OCI-LY1 (cell line): ENCODE data around the gene COPRS.

ENCODE experiments used
- CTCF ChIP-seq: fragments of 200-600 bp; sonication (generic), shearing (Covaris generic); IDR thresholded peaks from 2 replicates; pipeline ENCODE4 v1.5.1; 2017; ENCODE audit warnings: mild to moderate bottlenecking, antibody characterized with exemption, low read length, moderate library complexity, mixed read lengths
- EZH2 ChIP-seq: fragments of 200-600 bp; sonication (generic), shearing (Covaris generic); IDR thresholded peaks from 2 replicates; pipeline ENCODE4 v1.8.0; 2017; ENCODE audit warnings: borderline replicate concordance, mixed run types, mild to moderate bottlenecking, antibody characterized with exemption, low read length, moderate library complexity, mixed read lengths

DNA sequence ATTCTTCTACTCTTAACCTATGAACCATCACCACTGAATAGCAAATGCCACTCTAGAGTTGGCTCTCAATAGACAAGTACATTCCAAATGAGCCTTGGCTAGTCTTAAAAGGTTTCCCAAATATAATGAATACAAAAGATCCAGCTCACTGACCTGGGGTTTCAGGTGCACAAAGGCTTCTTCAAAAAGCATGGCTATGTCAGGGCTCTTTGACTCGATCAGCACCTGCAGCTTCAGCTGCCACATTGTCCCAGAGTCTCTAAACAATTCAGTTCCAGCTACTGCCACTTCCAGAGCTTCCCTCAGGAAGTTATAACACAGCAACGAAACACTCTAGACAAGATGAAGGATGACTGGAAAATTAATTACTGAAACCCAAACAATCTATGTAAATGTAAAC lies 16.0 kb upstream of the COPRS start:
- no peak for TF ChIP-seq CTCF
- TF ChIP-seq EZH2 = no peak
